Midbrain (tissue), 1 donor: ENCODE measurements around the gene CD44.
"Not testable (repeated sequence)": the region's sequence is repeated elsewhere in the genome, so short reads cannot be mapped to it uniquely, and the experiment has no call there.

Experiments
- DNase-seq: peaks from one replicate; lab custom pipeline; 2025; lab: John Stamatoyannopoulos, UW

The CD44 gene

DNA sequence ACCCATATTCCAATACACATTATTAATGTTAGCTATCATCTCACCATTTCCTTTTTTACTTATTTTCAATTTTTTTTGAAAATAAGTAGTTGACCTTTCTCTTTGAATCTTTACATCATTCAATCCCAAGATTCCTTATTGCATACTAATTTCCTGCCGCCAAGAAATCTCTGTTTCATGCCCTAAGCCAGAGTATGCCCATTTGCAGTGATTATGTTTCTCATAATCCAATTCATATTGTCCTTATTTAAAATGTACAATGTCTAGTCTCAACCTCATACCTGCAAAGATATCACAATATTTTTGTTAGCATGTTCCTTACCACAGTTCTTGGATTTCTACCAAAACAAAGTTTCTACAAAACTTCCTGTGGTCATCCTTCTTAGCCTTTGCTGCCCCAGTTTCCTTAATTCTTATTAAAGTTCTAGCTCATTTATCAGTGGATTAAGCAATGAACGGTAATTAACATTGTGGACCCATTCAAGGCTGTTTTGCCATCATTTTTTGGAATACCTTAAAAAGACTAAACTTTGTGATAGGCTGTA lies 75.3 kb downstream of the CD44 start:
- DNase-seq = no peak

DNA sequence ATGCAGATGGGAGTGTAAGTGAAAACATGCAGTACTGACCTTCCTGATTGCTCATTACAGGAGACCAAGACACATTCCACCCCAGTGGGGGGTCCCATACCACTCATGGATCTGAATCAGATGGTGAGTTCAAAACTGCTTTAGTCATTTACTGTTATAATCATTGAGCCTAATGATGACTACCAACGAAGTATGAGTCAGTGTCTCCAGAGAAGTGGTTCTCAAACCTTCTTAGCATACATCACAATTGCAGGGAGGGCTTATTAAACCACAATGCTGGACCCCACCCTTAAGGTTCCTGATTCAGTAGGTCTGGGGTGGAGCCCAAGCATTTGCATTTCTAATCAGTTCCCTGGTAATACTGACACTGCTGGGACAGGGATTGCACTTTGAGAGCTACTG lies 75.8 kb downstream of the CD44 start:
- DNase-seq = no peak

DNA sequence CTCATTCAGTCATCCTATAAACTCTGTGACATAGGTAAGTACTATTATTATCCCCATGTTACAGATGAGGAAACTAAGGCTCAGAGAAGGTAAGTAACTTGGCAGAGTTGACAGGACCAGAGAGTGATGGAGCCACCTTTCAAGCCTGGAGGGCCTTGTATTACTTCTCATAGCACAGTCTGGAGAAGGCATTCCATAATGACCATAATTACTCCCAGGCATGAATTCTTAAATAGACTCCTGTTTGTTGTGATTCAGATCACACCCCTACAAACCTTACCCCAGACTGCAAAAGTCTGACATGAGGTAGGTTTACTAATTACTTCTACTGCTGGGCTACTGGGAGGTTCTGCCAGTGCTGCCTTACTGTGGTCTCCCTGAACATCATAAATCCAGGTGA lies 77.0 kb downstream of the CD44 start:
- no peak for DNase-seq

DNA sequence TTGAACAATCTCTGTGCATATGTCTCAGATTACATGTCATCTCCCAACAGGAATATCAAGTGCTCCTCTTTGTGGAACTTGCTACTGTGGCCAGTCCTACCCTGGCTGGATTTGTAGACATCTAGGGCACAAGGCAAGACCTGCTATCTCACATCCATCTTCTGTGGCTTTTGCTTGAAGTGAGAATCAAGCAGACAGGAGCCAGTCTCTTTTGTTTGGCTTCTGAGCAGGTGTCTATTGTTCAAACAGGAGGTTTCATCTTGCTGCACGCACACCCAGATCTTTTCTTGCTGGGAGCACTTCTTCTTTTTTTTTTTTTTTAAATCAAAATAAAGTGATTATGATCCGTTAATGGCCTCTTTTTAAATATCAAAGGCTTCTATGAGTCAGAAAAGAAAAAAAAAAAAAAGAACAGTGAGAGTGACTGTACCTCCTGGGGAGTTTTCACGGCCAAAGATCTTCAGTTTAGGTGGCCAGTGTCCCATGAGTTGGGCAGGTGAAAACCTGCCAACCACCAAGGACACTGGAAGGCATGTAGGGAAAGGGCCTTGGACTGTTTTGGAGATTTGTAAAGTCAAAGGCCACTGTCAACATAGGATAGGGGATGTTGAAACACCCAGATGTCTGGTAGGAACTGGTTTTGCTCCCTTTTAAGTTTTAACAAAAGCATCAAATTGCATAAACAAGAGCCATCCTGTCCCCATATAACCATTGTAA lies 78.1 kb downstream of the CD44 start:
- DNase-seq = no peak

DNA sequence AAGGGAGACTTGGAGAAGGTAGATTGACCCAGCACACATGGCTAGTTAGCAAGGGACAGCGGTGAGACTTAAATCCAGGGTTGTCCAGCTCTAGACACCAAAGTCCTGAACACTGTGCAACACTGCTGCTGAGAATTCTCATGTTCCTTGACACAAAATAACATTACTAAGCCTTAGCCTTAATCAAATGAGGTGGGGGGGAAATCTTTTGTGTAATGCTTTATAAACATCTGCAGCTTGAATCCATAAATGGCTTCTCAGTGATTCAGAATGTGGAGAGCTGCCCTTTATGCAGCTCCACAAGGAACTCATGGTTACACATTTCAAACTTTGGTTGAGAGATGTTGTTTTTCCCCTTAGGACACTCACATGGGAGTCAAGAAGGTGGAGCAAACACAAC lies 80.0 kb downstream of the CD44 start:
- no peak for DNase-seq

DNA sequence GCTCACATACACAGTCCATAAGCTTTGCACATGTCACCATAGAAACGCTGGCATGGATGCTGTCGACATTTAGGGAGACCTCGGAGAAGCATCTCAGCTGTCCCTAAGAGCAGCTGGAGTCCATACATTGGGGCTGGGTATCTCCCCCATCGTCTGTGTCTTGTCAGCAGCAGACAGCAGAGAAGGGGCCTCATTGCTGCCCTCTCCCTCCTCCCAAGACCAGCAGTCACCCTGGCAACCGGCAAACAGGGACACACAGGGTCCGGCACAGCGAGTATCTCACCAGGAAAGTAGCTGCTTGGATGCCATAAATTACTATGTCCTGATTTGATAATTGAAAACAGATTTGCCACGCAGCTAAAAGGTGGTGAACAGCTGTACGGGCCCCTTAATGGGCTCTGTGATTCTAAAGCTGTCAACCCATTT lies 84.4 kb downstream of the CD44 start:
- no peak for DNase-seq

DNA sequence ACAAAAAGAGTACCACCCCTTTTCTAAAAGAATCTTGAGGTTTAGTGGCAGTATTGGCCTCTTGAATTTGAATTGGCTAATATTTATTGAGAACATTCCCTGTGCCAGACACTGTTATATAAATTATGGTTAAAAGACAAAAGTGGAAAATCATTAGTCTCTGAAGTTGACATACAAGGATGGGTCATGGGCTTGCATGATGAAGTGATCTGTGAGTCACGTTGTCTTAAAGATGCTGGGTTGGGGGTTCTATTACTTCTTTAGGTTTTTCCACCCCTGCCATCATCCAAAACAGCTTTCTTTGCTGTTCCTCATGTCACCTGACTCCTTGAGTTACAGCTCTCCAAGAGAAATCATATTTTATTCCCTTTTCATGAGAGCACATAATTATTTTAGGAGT lies 85.0 kb downstream of the CD44 start:
- no peak for DNase-seq

DNA sequence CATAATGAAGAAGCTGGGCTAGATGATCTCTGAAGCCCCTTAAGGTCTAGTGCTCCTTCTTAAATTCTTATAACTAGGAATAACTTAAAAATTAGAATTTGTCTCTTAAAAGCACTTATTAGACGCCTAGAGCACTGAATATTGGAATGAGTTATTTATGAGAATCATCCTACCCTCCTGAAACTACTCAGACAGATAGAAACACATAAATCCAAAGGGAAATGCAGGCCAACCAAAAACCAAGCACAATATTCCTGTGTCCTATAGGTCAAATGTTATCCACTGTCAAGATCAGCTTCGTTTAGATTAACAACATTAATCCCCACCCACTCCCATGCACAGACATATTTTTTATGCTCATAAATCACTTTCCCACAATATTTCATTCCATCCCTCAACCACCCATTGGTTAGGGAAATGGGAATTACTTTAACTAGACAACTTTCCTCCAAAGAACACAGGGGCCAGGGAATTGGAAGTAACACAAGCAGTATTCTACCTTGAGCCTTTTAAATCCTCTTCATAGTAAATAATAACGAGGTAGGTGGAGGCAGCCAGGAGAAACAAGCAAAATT lies 87.1 kb downstream of the CD44 start:
- DNase-seq = no peak

DNA sequence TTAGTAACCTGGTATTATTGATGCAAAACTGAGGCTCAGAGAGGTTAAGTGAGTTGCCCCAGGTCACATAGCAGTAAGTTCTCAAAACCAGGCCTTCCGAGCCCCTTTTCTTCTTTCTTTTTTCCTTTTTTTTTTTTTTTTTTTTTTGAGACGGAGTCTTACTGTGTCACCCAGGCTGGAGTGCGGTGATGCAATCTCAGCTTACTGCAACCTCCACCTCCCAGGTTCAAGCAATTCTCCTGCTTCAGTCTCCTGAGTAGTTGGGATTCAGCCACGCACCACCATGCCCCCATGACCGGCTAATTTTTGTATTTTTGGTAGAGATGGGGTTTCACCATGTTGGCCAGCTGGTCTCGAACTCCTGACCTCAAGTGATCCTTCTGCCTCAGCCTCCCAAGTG lies 87.8 kb downstream of the CD44 start:
- not testable (repeated sequence) for DNase-seq

DNA sequence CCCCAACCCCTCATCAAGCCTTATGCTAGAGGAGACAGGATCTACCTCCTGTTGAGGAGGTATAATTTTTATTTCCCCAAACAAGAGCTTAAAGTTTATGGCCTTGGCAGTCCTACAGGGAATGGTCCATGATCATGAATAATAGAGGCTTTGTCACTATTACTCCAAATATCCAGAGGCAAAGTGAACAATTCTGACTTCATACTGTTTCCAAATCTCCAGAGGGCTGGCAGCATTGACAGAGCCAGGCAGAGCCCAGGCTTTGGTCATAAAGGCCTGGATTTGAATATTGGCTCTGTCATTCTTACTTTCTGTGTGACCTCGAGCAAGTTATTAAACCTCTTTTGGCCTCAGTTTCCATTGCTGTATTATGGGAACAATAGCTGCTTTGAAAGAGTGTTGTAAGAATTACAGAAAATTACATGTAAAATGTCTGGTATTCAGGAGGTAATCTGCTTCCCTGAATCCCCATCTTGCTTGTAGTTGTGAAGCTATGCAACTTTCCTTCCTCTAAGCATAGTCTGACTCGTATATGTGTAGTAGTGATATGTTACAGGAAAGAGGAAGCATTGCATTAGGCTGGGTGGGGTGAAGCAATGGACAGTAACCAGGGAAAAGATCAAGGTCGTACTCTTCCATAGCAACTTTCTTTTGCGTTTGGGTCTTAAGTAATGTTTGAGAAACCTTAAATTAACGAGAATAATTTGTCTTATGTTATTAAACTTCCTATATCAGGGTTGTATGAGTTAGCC lies 88.8 kb downstream of the CD44 start:
- DNase-seq = no peak

DNA sequence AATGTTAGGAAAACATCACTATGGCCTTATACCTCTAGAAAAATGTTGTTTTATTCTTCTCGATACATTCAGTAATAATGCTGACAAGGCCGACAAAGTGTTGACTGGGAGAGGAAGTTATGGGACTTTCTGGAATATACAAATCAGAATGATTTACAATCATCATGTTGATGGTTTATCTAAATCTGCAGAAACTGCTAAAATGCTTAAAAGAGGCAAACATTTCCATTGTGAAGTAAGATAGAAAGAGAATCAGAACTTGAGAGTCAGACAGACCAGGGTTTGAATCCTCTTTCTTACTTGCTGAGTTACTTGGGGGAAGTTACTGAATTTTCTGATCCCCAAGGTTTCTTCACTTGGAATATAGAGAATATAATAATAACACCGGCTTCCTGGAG lies 89.4 kb downstream of the CD44 start:
- DNase-seq = no peak

DNA sequence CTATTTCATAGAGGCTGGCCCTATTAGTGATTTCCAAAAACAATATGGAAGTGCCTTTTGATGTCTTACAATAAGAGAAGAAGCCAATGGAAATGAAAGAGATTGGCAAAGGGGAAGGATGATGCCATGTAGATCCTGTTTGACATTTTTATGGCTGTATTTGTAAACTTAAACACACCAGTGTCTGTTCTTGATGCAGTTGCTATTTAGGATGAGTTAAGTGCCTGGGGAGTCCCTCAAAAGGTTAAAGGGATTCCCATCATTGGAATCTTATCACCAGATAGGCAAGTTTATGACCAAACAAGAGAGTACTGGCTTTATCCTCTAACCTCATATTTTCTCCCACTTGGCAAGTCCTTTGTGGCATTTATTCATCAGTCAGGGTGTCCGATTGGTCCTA lies 91.4 kb downstream of the CD44 start:
- no peak for DNase-seq

DNA sequence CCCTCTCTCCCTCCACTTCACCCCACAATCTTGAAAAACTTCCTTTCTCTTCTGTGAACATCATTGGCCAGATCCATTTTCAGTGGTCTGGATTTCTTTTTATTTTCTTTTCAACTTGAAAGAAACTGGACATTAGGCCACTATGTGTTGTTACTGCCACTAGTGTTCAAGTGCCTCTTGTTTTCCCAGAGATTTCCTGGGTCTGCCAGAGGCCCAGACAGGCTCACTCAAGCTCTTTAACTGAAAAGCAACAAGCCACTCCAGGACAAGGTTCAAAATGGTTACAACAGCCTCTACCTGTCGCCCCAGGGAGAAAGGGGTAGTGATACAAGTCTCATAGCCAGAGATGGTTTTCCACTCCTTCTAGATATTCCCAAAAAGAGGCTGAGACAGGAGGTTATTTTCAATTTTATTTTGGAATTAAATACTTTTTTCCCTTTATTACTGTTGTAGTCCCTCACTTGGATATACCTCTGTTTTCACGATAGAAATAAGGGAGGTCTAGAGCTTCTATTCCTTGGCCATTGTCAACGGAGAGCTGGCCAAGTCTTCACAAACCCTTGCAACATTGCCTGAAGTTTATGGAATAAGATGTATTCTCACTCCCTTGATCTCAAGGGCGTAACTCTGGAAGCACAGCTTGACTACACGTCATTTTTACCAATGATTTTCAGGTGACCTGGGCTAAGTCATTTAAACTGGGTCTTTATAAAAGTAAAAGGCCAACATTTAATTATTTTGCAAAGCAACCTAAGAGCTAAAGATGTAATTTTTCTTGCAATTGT lies 92.3 kb downstream of the CD44 start:
- no peak for DNase-seq

DNA sequence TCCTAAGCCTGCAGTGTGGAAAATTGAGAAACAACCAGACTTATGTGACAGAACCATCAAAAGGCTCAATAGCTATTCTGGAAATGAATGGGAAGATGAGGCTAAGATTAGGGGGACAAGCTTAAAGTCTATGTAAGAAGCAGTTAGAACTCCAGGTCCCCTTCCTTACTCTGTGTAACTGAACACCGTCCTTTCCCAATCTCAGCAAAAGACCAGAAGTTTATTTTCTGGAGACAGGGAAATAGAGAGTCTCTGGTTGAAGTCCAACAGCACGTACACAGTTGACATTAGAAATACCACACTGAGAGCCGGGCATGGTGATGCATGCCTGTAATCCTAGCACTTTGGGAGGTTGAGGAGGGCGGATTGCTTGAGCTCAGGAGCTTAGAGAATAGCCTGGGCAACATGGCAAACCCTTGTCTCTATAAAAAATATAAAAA lies 93.9 kb downstream of the CD44 start:
- DNase-seq = no peak

DNA sequence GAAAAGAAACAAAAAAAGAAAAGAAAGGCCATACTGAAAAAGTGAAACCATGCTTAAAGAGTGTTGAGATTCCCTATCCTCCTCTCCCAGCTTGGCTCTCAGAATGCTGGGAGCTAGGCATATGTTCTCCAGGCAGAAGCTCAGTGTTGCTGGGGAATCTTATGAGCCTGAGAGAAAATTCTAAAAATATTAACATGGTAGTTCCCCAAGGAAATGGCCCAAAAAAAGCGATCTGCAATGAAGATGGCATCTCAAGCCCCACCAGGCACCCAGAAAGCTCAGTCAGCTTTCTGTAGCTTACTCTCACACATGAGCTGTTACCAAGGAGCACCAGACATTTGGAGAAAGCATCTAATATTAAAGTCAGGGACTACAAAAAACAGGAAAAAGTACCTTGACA lies 94.5 kb downstream of the CD44 start:
- DNase-seq = no peak

DNA sequence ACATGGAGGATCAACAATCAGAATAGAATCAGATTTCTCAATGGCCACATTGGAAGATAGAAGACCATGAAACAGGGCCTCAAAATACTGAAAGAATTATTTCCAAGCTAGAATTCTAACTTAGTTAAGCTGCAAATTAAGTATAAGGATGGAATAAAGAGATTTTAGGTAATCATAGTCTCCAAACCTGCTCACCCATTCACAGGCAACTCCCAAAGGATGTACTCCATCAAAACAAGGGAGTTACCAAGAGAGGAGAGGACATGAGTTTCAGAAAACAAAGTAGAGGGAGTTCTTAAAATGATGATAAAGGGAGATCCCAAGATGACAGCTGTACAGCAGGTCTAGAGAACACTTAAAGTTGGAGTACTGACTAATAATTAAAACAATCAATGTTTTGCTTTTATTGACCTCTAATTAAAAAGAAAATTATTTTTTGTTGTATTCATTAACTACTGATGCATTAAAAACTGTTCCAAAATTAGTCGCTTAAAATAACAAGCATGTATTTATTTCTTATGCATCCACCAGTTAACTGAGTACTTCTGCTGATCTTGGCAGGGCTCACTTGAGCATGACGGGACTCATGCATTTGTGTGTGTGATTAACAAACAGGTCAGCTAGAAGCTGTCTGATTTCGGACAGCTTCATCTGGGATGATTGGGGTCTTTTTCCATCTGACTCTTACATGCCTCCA lies 95.6 kb downstream of the CD44 start:
- no peak for DNase-seq

DNA sequence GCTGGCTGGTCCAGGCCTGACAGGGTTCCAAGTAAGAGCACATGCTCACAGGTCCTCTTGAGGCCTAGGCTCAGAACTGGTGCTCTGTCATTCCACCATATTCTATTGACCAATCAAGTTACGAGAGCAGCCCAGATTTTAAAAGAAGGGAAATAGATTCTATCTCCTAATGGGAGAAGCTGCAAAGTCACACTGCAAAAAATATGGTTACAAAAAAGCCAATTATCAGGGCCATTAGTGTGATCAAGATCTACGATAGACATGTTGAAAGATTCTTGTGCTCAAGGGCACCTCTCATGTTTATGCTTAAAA lies 96.1 kb downstream of the CD44 start:
- no peak for DNase-seq

DNA sequence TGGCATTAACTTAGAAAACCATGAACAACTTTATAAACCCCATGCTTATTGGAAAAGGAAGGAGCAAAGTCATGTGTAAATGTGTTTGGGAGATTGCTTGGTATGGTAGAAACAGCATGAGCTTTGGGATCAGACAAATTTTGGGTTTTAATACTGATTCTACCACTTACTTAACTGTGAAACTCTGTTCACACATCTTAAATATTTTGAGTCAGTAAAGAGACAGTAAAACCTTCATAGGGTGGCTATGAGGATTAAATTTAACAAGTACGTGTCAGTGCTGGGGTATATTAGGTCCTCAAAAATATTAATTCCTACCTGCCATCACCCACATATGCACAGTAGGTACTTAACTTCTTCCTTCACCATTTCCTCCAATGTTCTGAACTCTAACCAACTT lies 96.5 kb downstream of the CD44 start:
- no peak for DNase-seq

DNA sequence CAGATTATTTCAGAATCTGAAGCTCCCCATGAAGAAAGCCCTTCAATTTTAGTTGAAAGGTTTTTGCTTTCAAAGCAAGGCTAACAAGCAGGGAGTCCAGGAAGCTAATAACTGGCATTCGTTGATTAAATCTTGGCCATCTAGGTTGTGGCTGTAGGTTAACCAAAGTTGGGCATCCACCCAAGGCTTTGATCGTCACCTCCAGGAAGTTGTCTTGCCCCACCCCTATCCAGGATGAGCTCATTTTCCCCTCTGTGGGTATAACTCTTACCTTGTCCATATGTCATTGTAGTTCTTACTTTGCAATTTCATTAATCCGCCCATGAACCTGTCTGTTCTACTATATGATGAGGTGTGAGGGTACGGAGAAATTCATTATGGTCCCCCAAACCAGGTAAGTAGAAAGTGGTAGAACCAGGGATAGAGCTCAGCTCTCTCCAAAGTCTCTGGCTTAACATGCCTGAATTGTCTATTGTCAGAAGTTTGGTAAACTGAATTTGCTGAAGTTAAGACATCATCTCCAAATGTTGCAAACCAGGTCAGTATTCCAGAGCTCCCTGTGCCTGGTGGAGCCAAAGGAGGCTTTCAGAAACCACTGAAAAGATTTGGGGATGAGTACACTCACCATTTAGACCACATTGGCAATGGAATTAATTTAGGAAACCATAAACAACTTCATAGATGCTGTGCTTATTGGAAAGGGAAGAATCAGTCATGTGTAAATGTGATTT lies 97.1 kb downstream of the CD44 start:
- DNase-seq = no peak

DNA sequence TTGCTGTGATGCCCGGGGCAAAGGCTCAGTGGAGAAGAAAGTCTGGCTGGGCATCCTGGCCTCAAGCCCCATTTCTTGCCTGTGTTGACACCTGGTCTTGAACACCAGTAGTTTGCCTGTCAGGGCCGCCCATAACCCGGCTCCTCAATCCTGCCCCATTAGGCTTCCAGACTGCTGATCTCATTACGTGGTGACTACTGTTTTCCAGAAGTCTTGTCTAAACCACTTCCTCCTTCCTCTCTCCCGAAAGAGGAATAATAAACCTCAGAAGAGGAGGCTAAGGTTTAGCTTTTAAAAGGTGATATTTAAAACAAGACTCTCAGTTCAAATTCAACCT lies 97.7 kb downstream of the CD44 start:
- DNase-seq = no peak

DNA sequence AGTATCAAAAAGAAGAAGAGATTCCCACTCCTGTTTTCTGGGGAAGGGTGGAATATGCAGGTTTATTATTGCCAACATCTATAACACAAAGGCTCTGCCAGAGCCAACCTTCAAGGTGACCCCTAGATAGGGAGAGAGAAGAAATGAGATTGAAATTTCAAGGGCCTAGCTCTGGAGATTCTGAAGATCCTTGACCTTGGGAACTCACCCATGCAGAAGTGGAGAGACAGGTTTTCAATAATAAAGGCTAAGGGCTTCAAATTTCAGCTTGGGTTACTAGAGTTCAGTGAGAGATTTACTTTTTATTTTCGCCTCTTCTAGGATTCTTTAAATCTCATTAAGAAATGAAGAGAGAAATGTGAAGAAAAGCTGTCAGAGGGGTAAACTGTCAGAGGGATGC lies 98.4 kb downstream of the CD44 start:
- no peak for DNase-seq
